Measurements from ENCODE around the gene CLK1.

DNA sequence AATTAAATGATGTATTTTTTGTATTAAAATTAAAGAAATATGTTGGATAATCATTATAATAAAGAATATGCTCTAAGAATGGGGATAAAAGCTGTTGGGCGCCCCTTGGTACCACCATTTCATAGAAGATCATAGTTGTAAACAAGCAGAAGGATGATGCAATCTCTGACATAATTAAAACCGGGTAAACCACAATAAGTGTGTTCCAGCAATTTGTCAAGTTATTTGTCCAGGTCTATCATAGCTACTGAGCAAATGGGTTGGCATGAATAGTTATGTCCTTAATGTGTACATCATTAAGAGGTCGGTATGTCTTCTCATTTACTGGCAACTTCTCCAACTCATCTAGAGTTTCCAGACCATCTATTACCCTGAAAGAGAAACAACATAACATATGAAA, 6.7 kb upstream of the CLK1 start:
- TF ChIP-seq, protein P1, sequence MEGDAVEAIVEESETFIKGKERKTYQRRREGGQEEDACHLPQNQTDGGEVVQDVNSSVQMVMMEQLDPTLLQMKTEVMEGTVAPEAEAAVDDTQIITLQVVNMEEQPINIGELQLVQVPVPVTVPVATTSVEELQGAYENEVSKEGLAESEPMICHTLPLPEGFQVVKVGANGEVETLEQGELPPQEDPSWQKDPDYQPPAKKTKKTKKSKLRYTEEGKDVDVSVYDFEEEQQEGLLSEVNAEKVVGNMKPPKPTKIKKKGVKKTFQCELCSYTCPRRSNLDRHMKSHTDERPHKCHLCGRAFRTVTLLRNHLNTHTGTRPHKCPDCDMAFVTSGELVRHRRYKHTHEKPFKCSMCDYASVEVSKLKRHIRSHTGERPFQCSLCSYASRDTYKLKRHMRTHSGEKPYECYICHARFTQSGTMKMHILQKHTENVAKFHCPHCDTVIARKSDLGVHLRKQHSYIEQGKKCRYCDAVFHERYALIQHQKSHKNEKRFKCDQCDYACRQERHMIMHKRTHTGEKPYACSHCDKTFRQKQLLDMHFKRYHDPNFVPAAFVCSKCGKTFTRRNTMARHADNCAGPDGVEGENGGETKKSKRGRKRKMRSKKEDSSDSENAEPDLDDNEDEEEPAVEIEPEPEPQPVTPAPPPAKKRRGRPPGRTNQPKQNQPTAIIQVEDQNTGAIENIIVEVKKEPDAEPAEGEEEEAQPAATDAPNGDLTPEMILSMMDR (IDR thresholded peaks at IDR 0.05), result no peak
- TF ChIP-seq POLR2A (IDR thresholded peaks at IDR 0.05) (no peak), POLR2AphosphoS5 (IDR thresholded peaks at IDR 0.05) (no peak)

Measured in gastroesophageal sphincter (tissue), 3 donors.